ENCODE measurements around the gene UBE2D1.
A peak's percentile ranks its signal among the peaks of the same experiment; 100 is the strongest.

Gene UBE2D1

DNA sequence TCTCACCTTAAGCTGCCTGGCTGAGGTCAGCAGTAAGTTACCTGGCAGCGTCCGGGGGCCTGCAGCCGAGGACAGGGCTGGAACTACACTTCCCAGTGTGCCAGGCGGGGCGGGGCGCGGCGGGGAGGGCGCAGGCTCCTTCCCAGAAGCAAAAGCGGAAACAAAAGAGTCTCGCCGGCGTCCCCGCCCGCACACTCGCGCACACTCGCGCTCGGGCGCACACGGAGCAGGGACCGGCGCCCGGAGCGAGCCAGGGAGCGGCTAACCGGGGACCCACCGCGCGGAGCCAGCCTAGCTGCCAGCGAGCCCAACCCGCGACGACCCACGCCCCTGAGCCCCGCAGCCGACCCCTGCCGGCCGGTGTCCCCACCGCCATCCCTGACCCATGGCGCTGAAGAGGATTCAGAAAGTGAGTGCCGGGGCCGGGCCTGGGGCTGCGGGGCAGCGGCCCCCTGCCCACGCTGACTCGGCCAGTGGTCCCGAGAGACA lies at the start of gene UBE2D1:
Gene UBE2D1, plus strand, starts transcription at position 190 of the 489 bp plus-strand sequence. Its CDS starts 196 bp downstream, at position 386.
- DNase-seq = peak; percentile 30 to 53

DNA sequence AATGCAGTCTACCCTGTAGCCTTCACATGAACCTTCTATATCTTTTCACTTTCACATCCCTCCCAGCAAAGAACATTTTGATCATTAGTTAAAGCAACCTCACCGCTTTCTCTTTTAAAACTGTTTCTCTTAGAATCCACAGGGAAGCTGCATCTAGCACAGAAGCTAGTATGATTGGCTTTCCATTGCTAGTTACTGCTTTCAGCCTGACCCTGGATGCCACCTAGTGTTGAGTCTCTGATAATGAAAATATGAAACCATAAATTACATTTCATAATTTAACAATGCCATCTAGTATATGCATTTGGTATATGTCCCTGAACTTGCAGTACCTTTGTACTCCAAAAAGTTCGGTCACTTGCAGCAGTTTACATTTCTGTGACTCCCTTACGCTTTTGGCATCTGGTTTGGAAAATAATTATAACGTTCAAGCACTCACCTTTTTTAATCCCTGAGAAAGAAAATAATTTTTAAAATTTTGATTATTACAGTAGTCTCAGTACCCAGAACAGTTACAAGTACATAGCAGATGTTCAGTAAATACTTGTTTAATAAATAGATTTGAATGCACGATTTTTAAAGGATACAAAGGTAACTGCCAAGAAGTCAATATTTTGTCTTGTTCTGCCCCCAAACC lies 43.1 kb upstream of the UBE2D1 start:
- DNase-seq = peak in 1 of 2 experiments; percentile 73

DNA sequence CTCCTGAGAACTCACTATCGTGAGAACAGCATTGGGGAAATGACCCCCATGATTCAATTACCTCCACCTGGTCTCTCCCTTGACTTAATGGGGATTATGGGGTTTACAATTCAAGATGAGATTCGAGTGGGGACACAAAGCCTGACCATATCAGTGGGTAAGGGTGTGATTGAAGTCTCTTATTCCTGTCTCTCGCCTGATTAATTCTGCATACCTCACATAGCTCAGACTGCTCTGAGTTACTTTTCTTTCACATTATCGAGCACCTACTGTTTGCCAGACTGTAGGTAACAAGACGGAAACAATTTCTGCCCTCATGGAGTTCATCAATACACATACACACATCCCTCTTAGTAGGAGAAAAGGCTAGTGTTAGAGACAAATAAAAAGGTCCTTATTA lies 40.8 kb upstream of the UBE2D1 start:
- DNase-seq = no peak

DNA sequence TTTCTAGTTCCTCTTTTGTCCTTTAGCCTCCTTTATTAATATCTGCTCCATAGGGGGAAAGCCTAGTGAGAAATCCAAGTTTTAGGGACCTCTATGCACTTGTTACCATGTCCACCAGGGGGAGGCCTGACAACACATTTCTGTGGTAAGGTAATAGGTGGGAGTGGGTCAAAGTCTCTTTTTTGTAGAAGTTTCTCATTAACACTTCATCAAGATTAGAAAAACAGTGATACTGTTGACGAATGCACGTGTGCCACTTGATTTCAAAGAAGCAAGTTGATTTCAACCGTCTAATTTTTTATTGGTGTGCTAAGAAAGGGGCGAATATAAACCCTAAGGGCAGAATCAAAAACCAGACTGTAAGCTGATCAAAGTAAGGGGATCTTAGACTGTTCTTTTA lies 35.2 kb upstream of the UBE2D1 start:
- peak in 1 of 2 experiments; percentile 44 for DNase-seq

DNA sequence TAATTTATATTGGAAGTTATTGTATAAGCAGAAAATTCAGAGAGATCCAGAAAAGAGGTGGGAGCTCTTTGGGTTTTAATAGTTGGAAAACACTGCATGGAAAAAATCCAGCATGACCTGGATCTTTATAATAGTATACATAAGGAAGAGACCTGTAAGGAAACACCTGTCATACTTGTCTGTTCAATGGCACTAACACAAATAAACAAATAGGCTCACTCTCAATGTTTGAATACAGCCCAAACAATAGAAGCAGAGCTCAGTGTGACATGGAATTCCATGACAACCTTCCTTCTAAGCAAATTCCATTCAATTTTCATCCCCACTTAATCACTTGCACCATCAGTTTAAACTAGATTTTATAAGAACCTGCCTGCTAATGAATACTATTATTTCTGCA lies 34.1 kb upstream of the UBE2D1 start:
- DNase-seq = no peak

DNA sequence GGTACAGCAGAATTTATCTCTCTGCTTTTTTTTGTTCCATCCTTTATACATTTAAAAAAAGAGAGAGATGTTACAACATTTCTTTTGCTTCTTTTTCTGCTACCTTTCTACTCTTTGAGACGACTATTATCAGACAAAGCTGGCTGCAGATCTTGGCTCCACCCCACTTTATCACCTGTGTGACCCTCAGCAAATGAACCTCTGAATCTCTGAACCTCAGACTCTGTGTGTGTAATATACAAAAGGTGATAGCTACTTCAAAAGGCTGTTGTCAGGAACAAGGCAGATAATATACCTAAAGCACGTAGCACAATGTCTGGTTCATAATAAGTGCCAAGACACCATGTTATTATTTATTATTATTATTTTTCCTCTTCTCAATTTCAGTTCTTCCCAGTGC lies 32.6 kb upstream of the UBE2D1 start:
- no peak for DNase-seq

DNA sequence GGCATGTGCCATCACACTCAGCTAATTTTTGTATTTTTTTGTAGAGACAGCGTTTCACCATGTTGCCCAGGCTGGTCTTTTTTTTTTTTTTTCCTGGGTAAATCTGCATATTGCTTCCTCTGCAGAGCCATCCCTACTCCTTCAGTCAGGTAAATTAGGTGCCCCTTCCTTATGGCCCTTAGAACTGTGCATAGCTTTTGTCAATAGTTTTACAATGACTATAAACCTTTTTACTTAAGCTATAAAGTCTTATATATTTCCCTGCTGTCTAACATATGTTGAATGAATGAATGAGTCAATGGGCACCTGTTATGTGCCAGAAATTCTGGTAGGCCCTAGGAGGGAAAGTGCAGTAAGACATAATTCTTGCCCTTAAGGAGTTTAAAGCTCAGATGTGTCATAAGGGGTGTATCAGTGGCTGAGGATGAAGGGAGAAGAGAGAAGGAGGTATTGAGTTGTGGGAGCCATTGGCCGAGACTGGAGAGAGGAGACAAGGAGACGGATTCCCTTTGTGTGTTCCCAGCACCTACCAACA lies 30.6 kb upstream of the UBE2D1 start:
- no peak for DNase-seq

DNA sequence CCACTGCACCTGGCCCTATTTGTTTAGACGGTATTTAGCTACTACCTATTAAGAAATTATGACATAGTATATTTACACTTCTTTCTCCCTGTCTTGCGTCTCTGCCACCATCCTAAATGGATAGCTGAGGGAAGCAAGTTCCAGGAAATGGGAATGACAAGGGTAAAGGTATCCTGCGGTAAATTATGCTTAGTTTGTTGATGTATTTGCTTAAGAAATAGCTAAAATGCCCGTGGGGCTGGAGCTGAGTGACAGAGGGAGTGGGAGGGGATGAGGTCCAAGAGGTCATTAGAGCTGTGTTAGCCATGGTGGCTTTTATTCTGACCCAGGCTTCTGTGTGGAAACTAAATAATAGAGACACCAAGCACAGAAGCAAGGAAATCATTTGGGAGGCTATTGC lies 29.0 kb upstream of the UBE2D1 start:
- DNase-seq = no peak

DNA sequence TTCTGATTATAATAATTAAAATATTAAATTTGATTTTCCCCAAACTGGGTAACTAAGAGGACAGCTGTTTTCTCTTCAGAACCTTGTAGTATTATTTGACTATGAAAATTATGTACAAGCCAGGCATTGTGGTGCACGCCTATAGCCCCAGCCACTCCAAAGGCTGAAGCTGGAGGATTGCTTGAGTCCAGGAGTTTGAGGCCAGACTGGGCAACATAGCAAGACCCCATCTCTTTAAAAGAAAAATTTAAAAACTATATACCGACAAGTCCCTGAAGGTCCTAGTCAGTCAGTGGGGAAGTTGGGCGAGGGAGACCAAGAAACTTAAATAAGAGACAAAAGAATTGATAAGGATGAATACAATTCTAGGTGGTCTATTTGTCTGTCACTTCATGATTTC lies 27.1 kb upstream of the UBE2D1 start:
- DNase-seq = no peak

DNA sequence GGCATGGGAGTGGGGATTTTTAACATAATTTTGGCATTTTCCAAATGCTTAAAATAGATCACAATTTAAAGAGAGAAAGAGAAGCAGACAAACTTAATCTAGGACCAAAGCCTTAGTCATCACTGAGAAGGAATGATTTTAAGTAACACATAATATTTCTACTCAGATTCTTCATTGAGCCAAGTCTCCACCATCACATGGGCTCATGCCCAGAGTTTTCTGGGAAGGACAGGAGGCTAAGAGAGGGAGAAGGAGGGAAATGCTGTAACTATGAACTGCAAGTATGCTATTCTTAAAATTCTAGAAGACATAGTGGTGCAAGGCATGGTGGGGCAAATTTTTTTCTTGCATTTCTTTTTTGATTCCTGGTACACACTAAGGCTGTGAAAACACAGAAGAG lies 23.8 kb upstream of the UBE2D1 start:
- no peak for DNase-seq

DNA sequence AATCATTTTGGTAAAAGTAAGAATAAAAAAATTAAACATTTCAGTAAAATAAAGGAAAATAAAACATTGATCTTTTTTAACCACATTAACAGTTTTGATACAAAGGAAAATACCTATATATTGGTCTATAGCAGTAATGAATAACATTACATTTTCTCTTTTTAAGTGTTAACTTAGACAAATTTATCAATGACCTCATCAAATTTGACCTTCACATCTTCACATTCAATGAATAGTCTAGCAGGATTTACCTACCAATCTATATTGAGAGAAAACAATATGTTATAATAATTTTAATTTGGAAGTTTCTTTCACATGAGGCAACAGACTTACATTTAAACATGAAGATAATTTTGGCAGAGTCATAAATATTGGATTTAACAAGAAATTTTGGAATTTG lies 17.9 kb upstream of the UBE2D1 start:
- no peak for DNase-seq

DNA sequence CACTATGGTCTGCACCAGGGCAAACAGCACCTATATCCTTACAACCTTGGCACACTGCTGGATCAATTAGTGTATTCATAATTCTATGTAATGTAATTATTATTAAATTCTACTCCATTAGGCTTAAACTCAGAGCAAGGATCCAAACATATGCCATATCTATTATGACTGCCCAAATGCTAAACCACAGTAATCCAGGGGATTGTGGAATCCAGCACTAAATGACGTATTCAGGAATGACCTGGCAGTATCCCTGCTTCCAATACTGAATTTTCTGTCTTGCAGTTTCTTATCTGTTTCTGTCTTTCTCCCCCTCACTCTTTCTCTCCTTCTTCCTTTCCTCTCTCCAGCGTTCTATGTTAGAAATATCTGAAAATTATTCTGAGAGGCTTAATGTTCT lies 16.5 kb upstream of the UBE2D1 start:
- DNase-seq = no peak

DNA sequence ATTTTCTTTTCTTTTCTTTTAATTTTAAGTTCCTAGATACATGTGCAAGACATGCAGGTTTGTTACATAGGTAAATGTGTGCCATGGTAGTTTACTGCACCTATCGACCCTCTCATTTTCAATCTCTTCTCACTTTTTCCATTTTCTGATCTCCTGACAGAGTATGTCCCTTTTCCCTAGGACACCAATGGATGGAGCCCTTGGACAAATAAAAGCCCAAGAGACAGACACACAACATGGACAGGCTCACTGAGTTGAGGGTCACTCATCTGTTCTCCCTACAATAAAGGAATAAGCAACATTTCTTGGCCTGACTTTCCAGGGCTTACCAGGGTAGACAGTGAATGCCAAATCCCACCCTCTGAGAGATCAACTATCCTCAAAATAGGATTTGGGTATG lies 15.2 kb upstream of the UBE2D1 start:
- no peak for DNase-seq

DNA sequence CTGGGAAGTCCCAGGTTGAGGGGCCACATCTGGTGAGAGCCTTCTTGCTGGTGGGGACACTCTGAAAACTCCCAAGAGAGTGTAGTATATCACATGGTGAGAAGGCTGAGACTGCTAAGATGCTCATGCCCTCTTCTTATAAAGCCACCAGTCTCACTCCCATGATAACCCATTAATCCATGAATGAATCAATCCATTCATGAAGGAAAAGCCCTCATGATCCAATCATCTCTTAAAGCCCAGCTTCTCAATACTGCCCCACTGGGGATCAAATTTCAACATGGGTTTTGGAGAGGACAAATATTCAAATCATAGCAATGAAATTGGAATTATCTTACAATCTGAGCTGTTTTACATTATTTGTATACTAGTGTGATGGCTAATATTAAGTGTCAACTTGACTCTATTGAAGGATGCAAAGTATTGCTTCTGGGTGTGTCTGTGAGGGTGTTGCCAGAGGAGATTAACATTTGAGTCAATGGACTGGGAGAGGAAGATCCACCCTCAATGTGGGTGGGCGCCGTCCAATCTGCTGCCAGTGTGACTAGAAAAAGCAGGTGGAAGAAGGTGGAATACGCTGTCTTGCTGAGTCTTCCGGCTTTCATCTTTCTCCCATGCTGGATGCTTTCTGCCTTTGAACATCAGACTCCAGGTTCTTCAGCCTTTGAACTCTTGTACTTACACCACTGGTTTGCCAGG lies 14.3 kb upstream of the UBE2D1 start:
- no peak for DNase-seq

DNA sequence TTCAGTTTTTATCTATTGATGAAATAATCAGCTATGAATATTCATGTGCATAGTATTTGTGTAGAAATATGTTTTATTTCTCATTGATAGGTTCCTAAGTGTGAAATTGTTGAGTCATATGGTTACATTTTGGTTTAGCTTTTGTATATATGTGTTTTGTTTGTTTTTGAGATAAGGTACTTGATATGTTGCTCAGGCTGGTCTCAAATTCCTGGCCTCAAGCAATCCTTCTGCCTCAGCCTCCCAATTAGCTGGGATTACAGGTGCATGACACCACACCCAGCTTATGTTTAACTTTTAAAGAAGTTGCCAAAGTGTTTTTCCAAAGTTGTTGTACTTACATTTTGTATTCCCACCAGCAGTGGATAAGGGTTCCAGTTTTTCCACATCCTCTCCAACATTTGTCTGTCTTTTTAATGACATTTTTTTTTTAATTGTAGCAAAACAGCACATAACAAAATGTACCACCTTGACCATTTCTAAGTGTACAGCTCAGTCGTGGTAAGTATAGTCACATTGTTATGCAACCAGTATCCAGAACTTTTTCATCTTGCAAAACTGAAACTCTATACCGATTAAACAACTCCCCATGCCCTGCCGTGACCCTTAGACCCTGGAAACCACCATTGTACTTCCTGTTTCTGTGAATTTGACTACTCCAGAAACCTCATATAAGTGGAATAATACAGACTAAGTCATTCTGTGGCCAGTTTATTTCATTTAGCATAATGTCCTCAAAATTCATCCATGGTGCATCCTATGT lies 12.6 kb upstream of the UBE2D1 start:
- peak in 1 of 2 experiments; percentile 11 for DNase-seq

DNA sequence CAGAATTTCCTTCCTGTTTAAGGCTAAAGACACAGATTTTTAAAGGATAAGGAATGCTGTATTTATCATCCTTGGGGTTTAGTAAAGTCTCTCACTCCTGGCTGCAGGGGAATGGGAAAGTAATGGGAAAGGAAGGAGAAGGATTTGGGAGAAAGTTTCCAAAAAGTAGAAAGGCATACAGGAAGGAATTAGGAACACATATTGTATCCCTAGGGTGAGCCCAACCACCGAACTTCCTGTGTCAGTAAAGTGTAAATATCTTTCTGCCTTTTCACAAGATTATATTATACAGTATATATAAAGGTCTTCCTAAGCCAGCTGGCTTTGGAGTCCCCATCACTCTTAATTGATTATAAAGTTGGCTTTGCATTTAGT lies 12.0 kb upstream of the UBE2D1 start:
- DNase-seq = no peak

DNA sequence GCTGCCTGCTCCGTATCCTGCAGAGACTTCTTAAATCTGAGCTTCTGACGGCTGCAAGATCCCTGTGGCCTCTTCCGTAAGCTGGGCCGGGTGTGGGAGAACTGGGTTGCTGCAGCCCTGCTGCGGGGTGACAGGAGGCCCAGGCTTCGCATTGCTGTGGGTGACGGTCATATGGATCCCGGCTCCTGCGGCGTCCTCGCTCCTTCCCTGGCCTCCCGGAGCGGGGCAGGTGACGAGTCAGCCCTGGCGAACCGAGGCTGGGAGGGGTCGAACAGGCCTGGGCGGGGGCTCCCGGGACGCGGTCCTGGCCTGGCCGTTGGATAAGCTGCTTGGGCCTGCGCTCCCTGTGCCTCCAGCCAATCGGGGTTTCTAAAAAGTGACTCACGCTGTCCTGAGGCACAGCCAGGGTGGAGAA lies 7.8 kb upstream of the UBE2D1 start:
- no peak for DNase-seq

DNA sequence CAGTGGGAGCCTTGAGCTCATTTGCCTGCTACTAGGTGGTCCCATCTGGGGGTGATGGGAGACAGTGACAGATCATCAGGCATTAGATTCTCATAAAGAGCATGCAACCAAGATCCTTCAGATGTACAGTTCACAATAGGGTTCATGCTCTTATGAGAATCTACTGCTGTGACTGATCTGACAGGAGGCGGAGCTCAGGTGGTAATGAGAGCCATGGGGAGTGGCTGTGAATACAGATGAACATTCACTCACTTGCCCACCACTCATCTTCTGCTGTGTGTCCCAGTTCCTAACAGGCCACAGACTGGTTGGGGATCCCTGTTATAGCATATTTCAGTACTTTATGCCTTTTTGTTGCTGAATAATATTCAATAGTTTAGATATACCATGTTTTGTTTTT lies 6.6 kb upstream of the UBE2D1 start:
- no peak for DNase-seq

DNA sequence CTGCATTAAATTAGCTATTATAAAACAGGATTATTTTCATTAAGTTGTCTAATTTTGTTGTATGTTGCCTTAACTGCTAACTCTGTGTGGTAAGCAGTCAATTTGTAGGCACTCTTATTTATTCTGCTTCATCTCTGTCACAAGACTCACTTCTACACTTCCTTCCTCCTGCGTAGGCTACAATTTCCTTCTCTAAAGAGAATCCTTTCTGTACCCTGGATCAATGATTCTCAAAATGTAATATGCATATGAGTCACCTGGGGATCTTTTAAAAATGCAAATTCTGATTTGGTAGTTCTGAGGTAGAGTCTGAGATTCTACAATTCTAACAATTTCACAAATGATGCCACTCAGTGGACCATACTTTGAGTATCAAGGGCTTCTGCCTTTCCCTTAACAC lies 4.4 kb upstream of the UBE2D1 start:
- DNase-seq = no peak

DNA sequence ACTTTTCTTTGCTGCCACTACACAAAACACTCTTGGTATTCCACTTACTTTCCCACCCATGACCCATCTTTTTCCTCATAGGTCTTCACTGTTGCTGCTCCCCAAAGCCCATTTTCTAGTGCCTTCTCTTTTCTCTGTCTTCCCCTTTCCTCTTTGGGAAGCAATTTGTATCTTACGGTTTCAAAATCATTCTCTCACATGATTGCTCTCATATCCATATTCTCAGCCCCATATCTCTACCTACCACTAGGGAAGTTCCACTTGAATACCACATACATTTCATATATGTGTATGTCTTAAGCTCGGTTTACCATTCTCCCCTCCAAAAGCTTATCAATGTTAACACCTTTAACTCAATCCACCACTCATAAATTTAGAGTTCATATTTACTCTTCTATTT lies 3.2 kb upstream of the UBE2D1 start:
- no peak for DNase-seq

DNA sequence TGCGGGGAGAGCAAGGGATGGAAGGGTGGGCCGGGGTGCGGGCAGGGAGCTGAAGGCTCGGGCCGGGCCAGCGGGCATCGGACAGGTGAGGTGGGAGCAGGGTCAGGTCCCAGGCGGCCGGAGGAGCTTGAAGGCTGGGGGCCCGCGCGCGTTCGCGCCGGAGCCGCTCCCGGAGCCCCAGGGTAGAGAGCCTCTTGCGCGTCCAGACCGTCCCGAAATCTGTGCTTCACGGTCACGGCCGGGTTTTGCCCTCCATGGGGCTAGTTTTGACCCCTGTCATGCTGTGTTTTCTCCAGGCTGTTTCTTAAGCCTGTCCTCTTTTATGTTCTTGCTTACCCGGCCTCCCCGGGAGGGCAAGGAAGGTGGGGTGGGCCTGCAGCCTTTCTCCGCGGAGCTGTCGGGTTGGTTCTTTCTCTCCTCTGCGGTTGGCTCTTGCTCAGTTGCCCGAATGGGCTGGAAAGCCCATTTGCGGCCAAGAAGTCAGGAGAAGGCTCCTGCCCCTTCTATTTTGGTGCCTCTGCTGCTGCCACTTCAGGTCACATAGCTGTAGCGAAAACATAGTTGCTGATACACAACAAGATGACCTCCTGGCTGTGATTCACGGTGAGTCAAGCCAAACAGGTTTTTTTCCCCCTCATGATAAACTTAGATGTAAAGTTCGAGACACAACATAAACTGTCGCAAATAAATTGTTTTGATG lies 650 bp downstream of the UBE2D1 start:
- DNase-seq = peak in 1 of 2 experiments; percentile 40

DNA sequence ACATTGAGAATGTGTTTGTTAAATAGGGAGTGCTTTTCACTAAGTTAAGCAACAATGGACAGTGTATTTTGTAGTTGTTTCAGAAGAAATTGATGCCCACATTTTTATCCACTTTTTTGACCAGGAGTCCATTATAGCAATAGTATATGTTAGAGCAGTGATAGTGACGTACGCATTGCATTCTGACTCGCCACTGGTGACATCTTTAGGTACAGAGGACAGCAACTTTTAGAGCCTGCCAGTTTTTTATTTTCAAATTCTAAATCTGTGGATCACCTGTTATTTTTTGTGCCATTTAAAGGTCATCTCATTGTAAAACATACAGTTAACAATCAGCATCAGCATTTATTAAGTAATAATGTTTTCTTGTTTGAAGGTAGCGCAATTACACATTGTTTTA lies 1.4 kb downstream of the UBE2D1 start:
- no peak for DNase-seq

DNA sequence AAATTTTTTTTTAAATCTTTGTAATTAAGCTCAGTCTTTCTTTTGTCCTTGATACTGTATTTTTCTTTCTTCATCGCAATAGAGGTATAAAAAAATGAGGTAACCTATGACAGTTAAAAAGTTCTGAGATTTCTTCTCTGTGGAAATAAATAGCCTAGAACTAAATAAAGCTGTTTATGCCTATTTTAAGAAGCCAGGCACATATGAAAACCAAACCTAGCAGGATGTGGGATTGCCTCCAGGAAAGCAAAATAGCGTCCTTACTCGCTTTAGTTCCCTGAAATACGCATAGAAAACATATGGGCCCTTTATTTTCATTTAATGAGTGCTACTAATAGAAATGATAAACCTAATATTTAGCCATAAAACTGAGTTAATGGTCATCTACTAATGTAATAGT lies 6.6 kb downstream of the UBE2D1 start:
- DNase-seq = no peak
